ENCODE results near the gene CFAP65. TPM values are rescaled to one million over a fixed set of nuclear protein-coding genes. Genes with fewer than 3 reads are reported as not detected.

CFAP65 gene
- polyA plus RNA-seq, 4 donors = 0.24 to 0.73 (median 0.34) TPM

DNA sequence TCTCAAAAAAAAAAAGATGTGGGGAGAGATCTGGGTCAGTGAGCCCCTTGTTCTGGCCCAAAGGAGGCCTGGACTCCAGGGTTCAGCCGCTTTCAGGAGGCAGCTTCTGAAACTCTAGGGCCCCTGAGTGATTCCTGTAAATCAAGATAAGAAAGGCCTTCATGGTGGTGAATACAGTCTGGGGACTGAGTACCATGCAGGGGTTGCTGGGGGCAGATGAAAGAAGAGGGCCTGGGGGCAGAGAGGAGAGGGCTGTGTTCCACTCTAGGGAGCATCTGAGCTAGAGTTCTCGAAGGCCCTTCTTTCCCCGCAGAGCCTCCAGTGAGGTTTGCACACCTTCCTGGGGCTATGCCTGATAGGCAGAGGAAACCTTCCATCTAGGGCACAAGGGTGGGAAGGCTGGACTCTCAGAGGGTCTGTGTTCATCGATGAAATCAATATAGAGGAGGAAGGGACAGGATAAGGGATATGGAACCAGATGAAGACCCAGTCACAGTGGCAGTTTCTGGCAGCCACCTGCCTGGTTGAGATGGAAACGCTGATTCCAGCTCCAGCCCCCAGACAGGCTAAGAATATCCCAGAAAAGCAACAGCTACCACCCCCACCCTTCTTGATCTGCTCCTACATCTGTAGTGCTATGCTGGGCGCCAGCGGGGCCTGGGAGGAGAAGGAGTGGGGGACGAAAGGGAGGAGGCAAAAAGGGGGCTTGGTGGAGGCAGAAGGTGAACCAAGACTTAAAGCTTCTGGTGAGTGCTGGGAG lies 86.6 kb downstream of the CFAP65 start:
- no peak for DNase-seq (ENCODE audit: low read depth in 4 of 4, low spot score in 2 of 4)

DNA sequence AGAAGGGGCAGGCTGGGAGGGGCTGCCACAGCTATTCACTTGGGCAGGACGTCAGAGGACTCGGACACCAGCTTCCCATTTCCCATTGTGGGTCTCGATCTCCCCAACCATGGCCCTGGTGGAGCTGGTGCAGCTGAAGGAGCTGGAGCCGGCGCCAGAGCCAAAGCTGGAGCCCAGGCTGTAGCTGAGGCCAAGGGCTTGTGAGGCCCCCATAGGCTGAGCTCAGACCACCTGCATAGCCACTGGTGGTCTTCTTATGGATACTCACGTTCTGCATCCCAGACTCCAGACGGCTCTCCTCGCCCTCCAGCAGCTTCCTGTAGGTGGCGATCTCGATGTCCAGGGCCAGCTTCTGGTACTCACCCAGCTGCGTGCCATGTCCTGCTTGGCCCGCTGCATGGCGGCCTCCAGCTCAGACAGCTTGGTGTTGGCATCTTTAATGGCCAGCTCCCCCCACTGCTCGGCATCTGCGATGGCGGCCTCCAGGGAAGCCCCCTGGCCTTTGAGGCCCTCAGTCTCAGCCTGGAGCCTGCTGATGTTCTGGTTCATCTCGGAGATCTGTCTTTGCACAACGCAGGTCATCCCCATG lies 87.9 kb downstream of the CFAP65 start:
- DNase-seq (ENCODE audit: low read depth in 4 of 4, low spot score in 2 of 4) = no peak

Other genes with a start within 250 kb of the CFAP65 start
- gene PRKAG3, start 209.7 kb downstream of the CFAP65 start, polyA plus RNA-seq (ENCODE audit: insufficient read length in 4 of 4) = under 1 TPM in 2 of 4 donors, not detected in 2; 0.07 to 0.17 TPM
- under 1 TPM; 0.13 to 0.57 (median 0.41) TPM for gene WNT6, start 181.7 kb downstream of the CFAP65 start, polyA plus RNA-seq (ENCODE audit: insufficient read length in 4 of 4)
- 1 to 10 TPM in 3 of 4 donors, under 1 TPM in 1; 0.98 to 1.2 (median 1.1) TPM for gene WNT10A, start 160.7 kb downstream of the CFAP65 start, polyA plus RNA-seq (ENCODE audit: insufficient read length in 4 of 4)
- under 1 TPM in 2 of 4 donors, not detected in 2; 0.06 to 0.13 TPM for gene CDK5R2, start 81.8 kb downstream of the CFAP65 start, polyA plus RNA-seq (ENCODE audit: insufficient read length in 4 of 4)
- under 1 TPM in 1 of 4 donors, not detected in 3; 0.13 TPM for gene FEV, start 56.3 kb downstream of the CFAP65 start, polyA plus RNA-seq (ENCODE audit: insufficient read length in 4 of 4)
- not detected for gene CRYBA2, start 48.1 kb downstream of the CFAP65 start, polyA plus RNA-seq (ENCODE audit: insufficient read length in 4 of 4)
- 1 to 10 TPM; 1.7 to 2.7 (median 1.8) TPM for gene IHH, start 19.4 kb upstream of the CFAP65 start, polyA plus RNA-seq (ENCODE audit: insufficient read length in 4 of 4)
- 10 to 100 TPM; 17.5 to 20.3 (median 19.8) TPM for gene NHEJ1, start 119.3 kb upstream of the CFAP65 start, polyA plus RNA-seq (ENCODE audit: insufficient read length in 4 of 4)
- 10 to 100 TPM; 10.8 to 30.1 (median 20.6) TPM for gene SLC23A3, start 128.5 kb upstream of the CFAP65 start, polyA plus RNA-seq (ENCODE audit: insufficient read length in 4 of 4)
- 10 to 100 TPM; 61.9 to 75.0 (median 65.2) TPM for gene CNPPD1, start 135.4 kb upstream of the CFAP65 start, polyA plus RNA-seq (ENCODE audit: insufficient read length in 4 of 4)
- gene RETREG2, start 136.8 kb upstream of the CFAP65 start, polyA plus RNA-seq (ENCODE audit: insufficient read length in 4 of 4) = 100 to 1,000 TPM; 106 to 125 (median 120) TPM
- gene ZFAND2B, start 165.3 kb upstream of the CFAP65 start, polyA plus RNA-seq (ENCODE audit: insufficient read length in 4 of 4) = 10 to 100 TPM; 34.0 to 51.5 (median 43.8) TPM
- gene ABCB6, start 177.4 kb upstream of the CFAP65 start, polyA plus RNA-seq (ENCODE audit: insufficient read length in 4 of 4) = 10 to 100 TPM; 34.8 to 50.4 (median 35.0) TPM
- 10 to 100 TPM; 39.7 to 46.4 (median 42.8) TPM for gene ATG9A, start 188.1 kb upstream of the CFAP65 start, polyA plus RNA-seq (ENCODE audit: insufficient read length in 4 of 4)
- gene ANKZF1, start 188.3 kb upstream of the CFAP65 start, polyA plus RNA-seq (ENCODE audit: insufficient read length in 4 of 4) = 10 to 100 TPM; 36.0 to 86.5 (median 60.2) TPM
- gene GLB1L, start 203.9 kb upstream of the CFAP65 start, polyA plus RNA-seq (ENCODE audit: insufficient read length in 4 of 4) = 10 to 100 TPM; 16.5 to 24.9 (median 24.1) TPM
- gene STK16, start 204.0 kb upstream of the CFAP65 start, polyA plus RNA-seq (ENCODE audit: insufficient read length in 4 of 4) = 10 to 100 TPM; 37.9 to 44.0 (median 41.0) TPM
- gene TUBA4B, start 211.7 kb upstream of the CFAP65 start, polyA plus RNA-seq (ENCODE audit: insufficient read length in 4 of 4) = under 1 TPM; 0.49 to 0.94 (median 0.86) TPM
- 10 to 100 TPM; 31.7 to 39.1 (median 33.6) TPM for gene TUBA4A, start 212.4 kb upstream of the CFAP65 start, polyA plus RNA-seq (ENCODE audit: insufficient read length in 4 of 4)
- gene DNAJB2, start 237.8 kb upstream of the CFAP65 start, polyA plus RNA-seq (ENCODE audit: insufficient read length in 4 of 4) = 10 to 100 TPM; 68.5 to 91.1 (median 75.5) TPM

Measured in left renal cortex interstitium (tissue), 4 donors.